K562 (cell line): ENCODE data around the gene STK11. TPM values are rescaled to one million over a fixed set of nuclear protein-coding genes. Genes with fewer than 3 reads are reported as not detected.

Experiments
- ATF7 ChIP-seq: fragments of 450-650 bp; IDR thresholded peaks from 2 replicates; pipeline ENCODE4 v1.7.1; 2014; ENCODE audit warnings: mild to moderate bottlenecking, moderate library complexity
- BHLHE40 ChIP-seq: IDR thresholded peaks from 2 replicates; pipeline ENCODE4 v1.6.1; 2011; ENCODE audit warnings: low read length, improper control_type of control experiment
- CEBPG ChIP-seq, 3 experiments: fragments of 200-800 bp in 1 of 3; sonication (Bioruptor generic) in 1 of 3; sonication (generic) in 1 of 3; formaldehyde crosslinking in 1 of 3; IDR thresholded peaks in 2 of 3; conservative IDR thresholded peaks in 1 of 3; 2 replicates each; pipeline versions ENCODE4 v1.6.1 to v1.8.0; 2016 to 2022; ENCODE audit warnings: missing compliant biosample characterization in 2 of 3, missing genetic modification characterization in 2 of 3, mild to moderate bottlenecking in 1 of 3, missing genetic modification reagents in 1 of 3
- CHCHD3 ChIP-seq: fragments of 250-450 bp; sonication (Bioruptor Pico); IDR thresholded peaks from 2 replicates; pipeline ENCODE4 v2.1.2; 2022; ENCODE audit warnings: mild to moderate bottlenecking
- CREM ChIP-seq: IDR thresholded peaks from 2 replicates; pipeline ENCODE4 v1.6.1; 2014; ENCODE audit warnings: antibody characterized with exemption, low read depth
- ESRRA ChIP-seq: fragments of 450-650 bp; IDR thresholded peaks from 2 replicates; pipeline ENCODE4 v1.6.1; 2014; ENCODE audit warnings: low read depth, mild to moderate bottlenecking, moderate library complexity, borderline replicate concordance
- FOSL1 ChIP-seq: fragments of 200-800 bp; sonication (Bioruptor generic); conservative IDR thresholded peaks from 2 replicates; pipeline ENCODE4 v1.6.1; 2016; ENCODE audit warnings: missing genetic modification characterization, missing compliant biosample characterization
- GTF2F1 ChIP-seq: IDR thresholded peaks from 2 replicates; pipeline ENCODE4 v1.6.1; 2011; ENCODE audit warnings: low read depth, low read length, improper control_type of control experiment
- HNRNPLL ChIP-seq: fragments of 200-400 bp; formaldehyde crosslinking; IDR thresholded peaks from 2 replicates; pipeline ENCODE4 v1.6.1; 2017; ENCODE audit warnings: low read length, low read depth, mild to moderate bottlenecking; ENCODE audit not compliant: poor library complexity, severe bottlenecking
- KDM4B ChIP-seq, 2 experiments: fragments of 450-650 bp in 1 of 2; sonication (generic) in 1 of 2; IDR thresholded peaks; 2 replicates each; pipeline ENCODE4 v1.6.1; 2016 to 2017; ENCODE audit warnings: borderline replicate concordance in 2 of 2, antibody characterized with exemption in 1 of 2, low read depth in 1 of 2, mild to moderate bottlenecking in 1 of 2
- MAZ ChIP-seq, 2 experiments: fragments of 450-650 bp in 1 of 2; sonication (generic) in 1 of 2; formaldehyde crosslinking; IDR thresholded peaks in 1 of 2; conservative IDR thresholded peaks in 1 of 2; 2 replicates each; pipeline versions ENCODE4 v1.4.0 to v1.5.0; 2020; ENCODE audit warnings: mild to moderate bottlenecking in 1 of 2, missing genetic modification reagents in 1 of 2
- MTA1 ChIP-seq: fragments of 450-650 bp; IDR thresholded peaks from 2 replicates; pipeline ENCODE4 v1.6.1; 2017; ENCODE audit warnings: borderline replicate concordance
- MTA3 ChIP-seq: fragments of 450-650 bp; formaldehyde crosslinking; IDR thresholded peaks from 2 replicates; pipeline ENCODE4 v1.6.1; 2017; ENCODE audit warnings: mild to moderate bottlenecking, borderline replicate concordance
- PKNOX1 ChIP-seq: fragments of 450-650 bp; IDR thresholded peaks from 2 replicates; pipeline ENCODE4 v1.6.1; 2016
- PRDM10 ChIP-seq: fragments of 450-650 bp; IDR thresholded peaks from 2 replicates; pipeline ENCODE4 v1.6.1; 2018; ENCODE audit not compliant: partially characterized antibody
- PTRF ChIP-seq: fragments of 450-650 bp; IDR thresholded peaks from 2 replicates; pipeline ENCODE4 v1.6.1; 2016; ENCODE audit warnings: mild to moderate bottlenecking, missing genetic modification characterization, missing compliant biosample characterization
- RAD21 ChIP-seq, 2 experiments: fragments of 250-450 bp in 1 of 2; fragments of 450-650 bp in 1 of 2; sonication (Bioruptor Pico) in 1 of 2; formaldehyde crosslinking in 1 of 2; IDR thresholded peaks in 1 of 2; conservative IDR thresholded peaks in 1 of 2; 2 replicates each; pipeline versions ENCODE4 v1.4.0 to v1.8.0; 2020 to 2022; ENCODE audit warnings: mild to moderate bottlenecking in 2 of 2, moderate library complexity in 1 of 2
- SRSF1 ChIP-seq: fragments of 200-400 bp; formaldehyde crosslinking; IDR thresholded peaks from 2 replicates; pipeline ENCODE4 v1.6.1; 2017; ENCODE audit warnings: mild to moderate bottlenecking, low read depth, low read length, moderate library complexity
- TCF15 ChIP-seq: fragments of 250-450 bp; sonication (Bioruptor Pico); IDR thresholded peaks from 2 replicates; pipeline ENCODE4 v1.8.0; 2022; ENCODE audit warnings: moderate library complexity, mild to moderate bottlenecking, inconsistent platforms
- YBX1 ChIP-seq: fragments of 450-650 bp; IDR thresholded peaks from 2 replicates; pipeline ENCODE4 v1.7.1; 2016; ENCODE audit warnings: mild to moderate bottlenecking
- ZNF133 ChIP-seq: fragments of 250-450 bp; sonication (Bioruptor Pico); IDR thresholded peaks from 2 replicates; pipeline ENCODE4 v1.4.0; 2020; ENCODE audit warnings: mild to moderate bottlenecking
- ZNF263 ChIP-seq: sonication (generic); formaldehyde crosslinking; IDR thresholded peaks from 2 replicates; pipeline ENCODE4 v1.8.0; 2022; ENCODE audit warnings: mild to moderate bottlenecking, missing genetic modification reagents, borderline replicate concordance
- ZNF444 ChIP-seq: fragments of 250-450 bp; sonication (Bioruptor Pico); IDR thresholded peaks from 2 replicates; pipeline ENCODE4 v1.4.0; 2020; ENCODE audit warnings: mild to moderate bottlenecking, moderate library complexity
- polyA plus RNA-seq, 8 experiments: library from polyadenylated mRNA; depleted of rRNA in 4 of 8; stranded (reverse) in 5 of 8; unstranded in 3 of 8; fragments of >200 nt; fragmentation: Nextera tagmentation in 2 of 8; fragmentation: Illumina TruSeq in 1 of 8; extraction: Ambion mirVana in 2 of 8; extraction: Trizol in 1 of 8; gene quantifications; 2 replicates each; pipeline versions ENCODE4 v1.2.1 to v1.2.3, GENCODE V29; 2011 to 2014; ENCODE audit warnings: inconsistent platforms in 1 of 8, missing spikeins in 1 of 8
- total RNA-seq, 7 experiments: library from RNA; depleted of rRNA in 6 of 7; stranded (reverse); fragments of >200 nt in 6 of 7; fragmentation: Illumina TruSeq in 2 of 7; extraction: Trizol in 2 of 7; gene quantifications; 2 replicates each; pipeline versions ENCODE4 v1.2.1 to v1.2.3, GENCODE V29; 2011 to 2021; ENCODE audit warnings: low replicate concordance in 1 of 7

Gene STK11
- total and polyA plus RNA-seq, 9 of the 15 experiments (the other 6 are each of a cell fraction or from before 2014, with no cell fraction given), result 0.15 to 96.5 (median 31.7) TPM

GRCh38 chr19:1269065-1269477, 63.5 kb downstream of the STK11 start, which contains the start of gene CIRBP (continued):
- TF ChIP-seq ESRRA (peak; percentile 28; the same call in 1 of the 2 replicates), PTRF (tag) (no peak), GTF2F1 (peak; percentile 98), ZNF444 (no peak), MTA1 (no peak), CHCHD3 (0 out of 2 replicates have a peak, but pooled peaks have one; percentile 15), RAD21 (CRISPR knock-in tag; conservative IDR thresholded peaks at IDR 0.05 in 1 of 2, IDR thresholded peaks at IDR 0.05 in 1 of 2) (0 out of 4 replicates have a peak, but pooled peaks of 1 of the 2 experiments have one; percentile 5), MTA3 (peak; percentile 100), CEBPG (CRISPR knock-in tag; IDR thresholded peaks at IDR 0.05) (0 out of 2 replicates have a peak, but pooled peaks have one; percentile 34), CEBPG (tag; conservative IDR thresholded peaks at IDR 0.05 in 1 of 2, IDR thresholded peaks at IDR 0.05 in 1 of 2) (no peak), HNRNPLL (peak; percentile 69), ATF7 (peak; percentile 64; the same call in 1 of the 2 replicates), FOSL1 (no peak), MAZ (CRISPR knock-in tag; conservative IDR thresholded peaks at IDR 0.05 in 1 of 2, IDR thresholded peaks at IDR 0.05 in 1 of 2) (peak; percentile 95 to 98), YBX1 (no peak), PKNOX1 (no peak), ZNF133 (CRISPR knock-in tag) (no peak), CREM (peak; percentile 53), ZNF263 (CRISPR knock-in tag) (peak; percentile 5; the same call in 1 of the 2 replicates), PRDM10 (no peak), TCF15 (CRISPR knock-in tag) (0 out of 2 replicates have a peak, but pooled peaks have one; percentile 31), BHLHE40 (peak; percentile 68; the same call in 1 of the 2 replicates), KDM4B (IDR thresholded peaks at IDR 0.05; ENCODE audit: borderline replicate concordance in 2 of 2, low read depth in 1 of 2) (peak in 1 of 2 experiments; percentile 90; a peak in 1 of 4 replicates), SRSF1 (peak; percentile 85; the same call in 1 of the 2 replicates)
